Cardiac fibroblast (primary cell): ENCODE results near the gene GTF3C5.
"Not testable (repeated sequence)": the region's sequence is repeated elsewhere in the genome, so short reads cannot be mapped to it uniquely, and the experiment has no call there.

Experiments used
- DNase-seq, 2 donors: peaks; one replicate each; pipeline versions ENCODE4 v3.0.0 to v3.0.0-alpha.2; 2010; ENCODE audit warnings: low read depth in 2 of 2
- H3K4me3 ChIP-seq, 2 donors: replicated peaks in 1 of 2; 1 replicate in 1 of 2; 2 replicates in 1 of 2; pipeline ENCODE4 v1.5.1; 2011; ENCODE audit warnings: low read depth in 2 of 2, low read length in 2 of 2, mild to moderate bottlenecking in 2 of 2, moderate library complexity in 1 of 2
- CTCF ChIP-seq: IDR thresholded peaks from one replicate; pipeline ENCODE4 v1.5.1; 2011; ENCODE audit warnings: low read depth, mild to moderate bottlenecking, low read length, inconsistent platforms

Gene GTF3C5

GRCh38 chr9:133057006-133057405, 26.2 kb downstream of the GTF3C5 start:
- no peak for TF ChIP-seq CTCF
- H3K4me3 ChIP-seq = no peak overlapping the region
- no peak for DNase-seq

GRCh38 chr9:133057553-133057952, 26.8 kb downstream of the GTF3C5 start:
- DNase-seq = no peak
- no peak for TF ChIP-seq CTCF

GRCh38 chr9:133058071-133058470, 27.3 kb downstream of the GTF3C5 start:
- DNase-seq = no peak
- no peak for TF ChIP-seq CTCF
- no peak overlapping the region for H3K4me3 ChIP-seq

More at GRCh38 chr9:133057553-133057952, 26.8 kb downstream of the GTF3C5 start:
- H3K4me3 ChIP-seq = no peak overlapping the region

- no peak for DNase-seq
- no peak for TF ChIP-seq CTCF
- H3K4me3 ChIP-seq = no peak overlapping the region
Observed at GRCh38 chr9:133058550-133059320, 27.9 kb downstream of the GTF3C5 start.

GRCh38 chr9:133059623-133060022, 28.8 kb downstream of the GTF3C5 start:
- no peak for DNase-seq
- no peak overlapping the region for H3K4me3 ChIP-seq
- no peak for TF ChIP-seq CTCF

GRCh38 chr9:133060417-133060841, 29.6 kb downstream of the GTF3C5 start:
- peak in 1 of 2 donors; percentile 17 for DNase-seq
- TF ChIP-seq CTCF = no peak
- H3K4me3 ChIP-seq = no peak overlapping the region

- H3K4me3 ChIP-seq, DNase-seq: not testable (repeated sequence)
Observed at GRCh38 chr9:133061019-133061763, 30.4 kb downstream of the GTF3C5 start.

- H3K4me3 ChIP-seq, DNase-seq: not testable (repeated sequence)
Observed at GRCh38 chr9:133061764-133062145, 31.0 kb downstream of the GTF3C5 start, which contains the start of gene CEL. Gene CEL, plus strand, starts transcription at chr9:133061981. Its CDS starts 22 bp downstream, at chr9:133062003.

GRCh38 chr9:133062569-133062968, 31.8 kb downstream of the GTF3C5 start:
- H3K4me3 ChIP-seq, DNase-seq: not testable (repeated sequence)
